Karpas-422 (cell line): ENCODE data around the gene CCT7. TPM values are rescaled to one million over a fixed set of nuclear protein-coding genes. Genes with fewer than 3 reads are reported as not detected.
A peak's percentile ranks its signal among the peaks of the same experiment; 100 is the strongest.

Source experiments
- DNase-seq: peaks from one replicate; pipeline ENCODE4 v3.0.0-alpha.2; 2015
- H2AFZ ChIP-seq: fragments of 200-600 bp; sonication (generic); 2 replicates; pipeline ENCODE4 v1.6.1; 2014; ENCODE audit warnings: antibody characterized with exemption, low read length, mixed read lengths
- H3K27ac ChIP-seq: fragments of 200-600 bp; sonication (generic); 2 replicates; pipeline ENCODE4 v1.5.1; 2014; ENCODE audit warnings: mild to moderate bottlenecking, low read length, moderate library complexity
- H3K27me3 ChIP-seq: fragments of 200-600 bp; sonication (generic); 2 replicates; pipeline ENCODE4 v1.6.1; 2014; ENCODE audit warnings: low read length, mixed read lengths
- H3K36me3 ChIP-seq: fragments of 200-600 bp; sonication (generic); 2 replicates; pipeline ENCODE4 v1.6.1; 2014; ENCODE audit warnings: low read length, mixed read lengths; ENCODE audit not compliant: insufficient read depth
- H3K4me1 ChIP-seq: fragments of 200-600 bp; sonication (generic); 2 replicates; pipeline ENCODE4 v1.6.1; 2014; ENCODE audit warnings: mild to moderate bottlenecking, low read length, mixed read lengths
- H3K4me2 ChIP-seq: fragments of 200-600 bp; sonication (generic); 2 replicates; pipeline ENCODE4 v1.6.1; 2014; ENCODE audit warnings: low read length, low read depth, mild to moderate bottlenecking; ENCODE audit not compliant: poor library complexity, severe bottlenecking
- H3K4me3 ChIP-seq: fragments of 200-600 bp; sonication (generic); 2 replicates; pipeline ENCODE4 v1.5.1; 2014; ENCODE audit warnings: mild to moderate bottlenecking, antibody characterized with exemption, low read length, mixed read lengths
- H3K79me2 ChIP-seq: fragments of 200-600 bp; sonication (generic); 2 replicates; pipeline ENCODE4 v1.6.1; 2014; ENCODE audit warnings: mild to moderate bottlenecking, low read length, mixed read lengths
- H3K9ac ChIP-seq: fragments of 200-600 bp; sonication (generic); 2 replicates; pipeline ENCODE4 v1.6.0; 2014; ENCODE audit warnings: low read length
- H3K9me2 ChIP-seq: fragments of 200-600 bp; sonication (generic), shearing (Covaris generic); replicated peaks from 2 replicates; pipeline ENCODE4 v1.6.0; 2014; ENCODE audit warnings: mild to moderate bottlenecking, low read length, moderate library complexity; ENCODE audit not compliant: insufficient read depth
- H3K9me3 ChIP-seq: fragments of 300-700, 200-600 bp; sonication (generic); 2 replicates; pipeline ENCODE4 v1.6.1; 2014; ENCODE audit warnings: low read length, mixed read lengths
- H4K20me1 ChIP-seq: fragments of 200-600 bp; sonication (generic); 2 replicates; pipeline ENCODE4 v1.6.1; 2014; ENCODE audit warnings: mild to moderate bottlenecking, antibody characterized with exemption, low read length, low read depth; ENCODE audit not compliant: insufficient read depth
- total RNA-seq: library from RNA; depleted of rRNA; stranded (reverse); fragments of >200 nt; shearing (Covaris generic); gene quantifications from 2 replicates; pipeline ENCODE4 v1.2.3, GENCODE V29; 2014; ENCODE audit warnings: low replicate concordance

Gene CCT7
- total RNA-seq, 1 experiment from 2014 or later, result 482 TPM

GRCh38 chr2:73289304-73289703 lies 55.2 kb downstream of the CCT7 start:
- no peak overlapping the region for H3K4me2 ChIP-seq
- no peaks in the 10 kb centered on the region for H3K36me3 ChIP-seq
- H4K20me1 ChIP-seq, result no peaks in the 10 kb centered on the region
- DNase-seq, result peak; percentile 74
- no peaks in the 10 kb centered on the region for H3K9me3 ChIP-seq
- H3K27me3 ChIP-seq, result no peaks in the 10 kb centered on the region; the same call in 1 of the 2 replicates
- no peak overlapping the region for H2AFZ ChIP-seq
- peaks cover 22% of the 10 kb centered on the region for H3K4me1 ChIP-seq
- no peak overlapping the region for H3K9ac ChIP-seq
- no peak overlapping the region for H3K4me3 ChIP-seq
- no peaks in the 10 kb centered on the region for H3K9me2 ChIP-seq
- peaks cover 2% of the 10 kb centered on the region; the same call in 1 of the 2 replicates for H3K79me2 ChIP-seq
- H3K27ac ChIP-seq, result no peak overlapping the region

GRCh38 chr2:73290049-73290839 lies 56.1 kb downstream of the CCT7 start:
- H2AFZ ChIP-seq, result no peak overlapping the region
- no peaks in the 10 kb centered on the region for H3K79me2 ChIP-seq
- no peak overlapping the region for H3K9ac ChIP-seq
- H3K4me2 ChIP-seq, result no peak overlapping the region
- H3K9me2 ChIP-seq, result no peaks in the 10 kb centered on the region
- no peaks in the 10 kb centered on the region for H3K36me3 ChIP-seq
- no peak overlapping the region for H3K27ac ChIP-seq
- H3K27me3 ChIP-seq, result no peaks in the 10 kb centered on the region; the same call in 1 of the 2 replicates
- H3K4me1 ChIP-seq, result peaks cover 17% of the 10 kb centered on the region
- no peak overlapping the region for H3K4me3 ChIP-seq
- H3K9me3 ChIP-seq, result no peaks in the 10 kb centered on the region
- no peaks in the 10 kb centered on the region for H4K20me1 ChIP-seq
- DNase-seq, result peak; percentile 93

GRCh38 chr2:73291093-73291460 lies 57.0 kb downstream of the CCT7 start:
- peak; percentile 55 for DNase-seq
- no peaks in the 10 kb centered on the region; the same call in 1 of the 2 replicates for H3K27me3 ChIP-seq

GRCh38 chr2:73291461-73292315 lies 57.6 kb downstream of the CCT7 start:
- Histone ChIP-seq H3K9me2 (no peaks in the 10 kb centered on the region), H3K4me3 (no peak overlapping the region), H3K9ac (no peak overlapping the region), H3K36me3 (no peaks in the 10 kb centered on the region), H2AFZ (no peak overlapping the region), H3K27me3 (no peaks in the 10 kb centered on the region; the same call in 1 of the 2 replicates), H4K20me1 (no peaks in the 10 kb centered on the region), H3K79me2 (no peaks in the 10 kb centered on the region), H3K4me1 (peaks cover 8% of the 10 kb centered on the region), H3K27ac (no peak overlapping the region), H3K4me2 (no peak overlapping the region), H3K9me3 (no peaks in the 10 kb centered on the region)
- DNase-seq, result no peak

More at GRCh38 chr2:73291093-73291460, 57.0 kb downstream of the CCT7 start:
- H4K20me1 ChIP-seq, result no peaks in the 10 kb centered on the region
- no peak overlapping the region for H3K27ac ChIP-seq
- no peaks in the 10 kb centered on the region for H3K9me2 ChIP-seq
- peaks cover 8% of the 10 kb centered on the region for H3K4me1 ChIP-seq
- no peak overlapping the region for H3K9ac ChIP-seq
- no peak overlapping the region for H2AFZ ChIP-seq
- no peaks in the 10 kb centered on the region for H3K79me2 ChIP-seq
- no peaks in the 10 kb centered on the region for H3K36me3 ChIP-seq
- no peak overlapping the region for H3K4me2 ChIP-seq
- no peak overlapping the region for H3K4me3 ChIP-seq
- no peaks in the 10 kb centered on the region for H3K9me3 ChIP-seq

- Histone ChIP-seq H3K36me3 (no peaks in the 10 kb centered on the region), H3K4me1 (peaks cover 8% of the 10 kb centered on the region), H3K27ac (no peak overlapping the region), H3K9ac (no peak overlapping the region), H3K4me3 (no peak overlapping the region), H3K9me2 (no peaks in the 10 kb centered on the region), H3K79me2 (no peaks in the 10 kb centered on the region), H3K4me2 (no peak overlapping the region), H2AFZ (no peak overlapping the region), H3K27me3 (no peaks in the 10 kb centered on the region; the same call in 1 of the 2 replicates), H4K20me1 (no peaks in the 10 kb centered on the region), H3K9me3 (no peaks in the 10 kb centered on the region)
- DNase-seq, result no peak
These were observed 58.3 kb downstream of the CCT7 start for GRCh38 chr2:73292316-73292905.

GRCh38 chr2:73292906-73293533 lies 58.9 kb downstream of the CCT7 start:
- no peak for DNase-seq
- H2AFZ ChIP-seq, result no peak overlapping the region; the same call in 1 of the 2 replicates

GRCh38 chr2:73293534-73294171 lies 59.5 kb downstream of the CCT7 start, which contains the start of gene EGR4:
Gene EGR4 (minus strand): TSS chr2:73293548. CDS start chr2:73293317, 231 bp downstream.
- H3K27me3 ChIP-seq, result no peaks in the 10 kb centered on the region; the same call in 1 of the 2 replicates

More at GRCh38 chr2:73292906-73293533, 58.9 kb downstream of the CCT7 start:
- H3K4me2 ChIP-seq, result peak overlapping the region; percentile 78
- H3K9ac ChIP-seq, result peak overlapping the region; percentile 68
- no peaks in the 10 kb centered on the region for H3K79me2 ChIP-seq
- no peaks in the 10 kb centered on the region; the same call in 1 of the 2 replicates for H3K27me3 ChIP-seq
- peaks cover 8% of the 10 kb centered on the region for H3K4me1 ChIP-seq
- H3K9me3 ChIP-seq, result no peaks in the 10 kb centered on the region
- no peaks in the 10 kb centered on the region for H4K20me1 ChIP-seq
- peak overlapping the region; percentile 67 for H3K4me3 ChIP-seq
- H3K27ac ChIP-seq, result no peak overlapping the region
- no peaks in the 10 kb centered on the region for H3K9me2 ChIP-seq
- H3K36me3 ChIP-seq, result no peaks in the 10 kb centered on the region

More at GRCh38 chr2:73293534-73294171, 59.5 kb downstream of the CCT7 start, which contains the start of gene EGR4:
- Histone ChIP-seq H3K4me2 (peak within 1 kb of the TSS; percentile 78), H3K9me2 (no peaks in the 10 kb centered on the region), H3K9me3 (no peaks in the 10 kb centered on the region), H2AFZ (peak within 1 kb of the TSS; percentile 97), H3K79me2 (no peaks in the 10 kb centered on the region), H3K36me3 (no peaks in the 10 kb centered on the region), H3K9ac (peak within 1 kb of the TSS; percentile 68), H3K4me1 (peaks cover 8% of the 10 kb centered on the region), H4K20me1 (no peaks in the 10 kb centered on the region), H3K4me3 (peak within 1 kb of the TSS; percentile 67), H3K27ac (no peak within 1 kb of the TSS)
- peak; percentile 98 for DNase-seq
